PC-3 (cell line): Measurements from ENCODE around the gene ADD1.

Experiments used
- CTCF ChIP-seq: fragments of 300-600 bp; sonication (generic); conservative IDR thresholded peaks from 2 replicates; pipeline ENCODE4 v1.5.1; 2017; ENCODE audit warnings: antibody characterized with exemption, low read depth, mild to moderate bottlenecking, low read length
- EZH2phosphoT487 ChIP-seq: fragments of 300-600 bp; sonication (generic); IDR thresholded peaks from 2 replicates; pipeline ENCODE4 v1.6.1; 2018; ENCODE audit warnings: mild to moderate bottlenecking, antibody characterized with exemption, low read length, borderline replicate concordance

- TF ChIP-seq CTCF (no peak), EZH2phosphoT487 (no peak)
These were observed 7.7 kb upstream of the ADD1 start for GRCh38 chr4:2835978-2836377.
